HepG2 (cell line): ENCODE measurements around the gene XG. TPM values are rescaled to one million over a fixed set of nuclear protein-coding genes. Genes with fewer than 3 reads are reported as not detected.
A peak's percentile ranks its signal among the peaks of the same experiment; 100 is the strongest.

Source experiments
- ATAC-seq: fragments of 200-7000 bp; cut with Tn5 transposase; 3 replicates; pipeline ENCODE4 v1.9.1; 2020; ENCODE audit warnings: mild to moderate bottlenecking, moderate library complexity
- BruUV-seq: library from RNA; stranded (reverse); fragments of 400-500 nt; replicated peaks from 2 replicates; lab custom pipeline; 2021; lab: Mats Ljungman, UMichigan
- CTCF ChIA-PET: fragments of 300-600 bp; formaldehyde crosslinking; extraction: SDS; loops from one replicate; lab custom pipeline; 2021; ENCODE audit warnings: low total read pairs, inconsistent platforms, low intra/inter-chr PET ratio; lab: Yijun Ruan, JAX
- POLR2A ChIA-PET: fragments of 350-600 bp; sonication (Branson Sonifier 250); formaldehyde crosslinking; loops from one replicate; lab custom pipeline; 2020; ENCODE audit warnings: antibody characterized with exemption, inconsistent platforms; lab: Yijun Ruan, JAX
- DNase-seq: peaks from one replicate; pipeline ENCODE4 v3.0.0-alpha.2; 2015; ENCODE audit warnings: low spot score
- FAIRE-seq: peaks from 3 replicates; lab custom pipeline; 2011; peaks lifted over from hg19 to GRCh38; lab: Jason Lieb, UNC
- H2AFZ ChIP-seq: one replicate; pipeline ENCODE4 v1.6.1; 2011; ENCODE audit warnings: low read length, inconsistent platforms
- H3K27ac ChIP-seq: fragments of 300-600 bp; 3 replicates; pipeline ENCODE4 v1.8.0; 2011; ENCODE audit warnings: mixed run types, mild to moderate bottlenecking, mixed read lengths, low read length, inconsistent platforms; ENCODE audit not compliant: insufficient read depth; ENCODE audit errors: extremely low read length
- H3K27me3 ChIP-seq, 2 experiments: fragments of 200-600 bp in 1 of 2; 2 replicates in 1 of 2; 3 replicates in 1 of 2; pipeline versions ENCODE4 v1.6.0 to v1.8.0; 2011; ENCODE audit warnings: low read length in 2 of 2, mild to moderate bottlenecking in 2 of 2, moderate library complexity in 2 of 2, inconsistent platforms in 1 of 2; ENCODE audit not compliant: insufficient read depth in 2 of 2, control insufficient read depth in 1 of 2
- H3K36me3 ChIP-seq, 2 experiments: fragments of 200-600 bp in 1 of 2; replicated peaks in 1 of 2; 2 replicates in 1 of 2; 3 replicates in 1 of 2; pipeline versions ENCODE4 v1.5.1 to v1.8.0; 2011; ENCODE audit warnings: low read length in 2 of 2, inconsistent platforms in 1 of 2; ENCODE audit not compliant: insufficient read depth in 2 of 2, control insufficient read depth in 1 of 2
- H3K4me1 ChIP-seq: 2 replicates; pipeline ENCODE4 v1.5.1; 2012; ENCODE audit warnings: low read length, inconsistent platforms; ENCODE audit not compliant: insufficient read depth
- H3K4me2 ChIP-seq: 2 replicates; pipeline ENCODE4 v1.6.0; 2011; ENCODE audit warnings: low read depth, low read length, inconsistent platforms
- H3K4me3 ChIP-seq, 3 experiments: fragments of 200-600 bp in 1 of 3; sonication (generic), shearing (Covaris generic) in 1 of 3; replicated peaks in 1 of 3; 2 replicates each; pipeline ENCODE4 v1.5.1; 2011 to 2016; ENCODE audit warnings: low read length in 3 of 3, inconsistent platforms in 2 of 3, low read depth in 2 of 3, mild to moderate bottlenecking in 2 of 3, control low read depth in 1 of 3, mixed read lengths in 1 of 3; ENCODE audit not compliant: insufficient read depth in 1 of 3
- H3K79me2 ChIP-seq: one replicate; pipeline ENCODE4 v1.6.1; 2011; ENCODE audit warnings: low read length, inconsistent platforms; ENCODE audit not compliant: insufficient read depth
- H3K9ac ChIP-seq: 2 replicates; pipeline ENCODE4 v1.6.0; 2011; ENCODE audit warnings: mild to moderate bottlenecking, low read depth, low read length, inconsistent platforms; ENCODE audit not compliant: insufficient read depth
- H3K9me3 ChIP-seq: 2 replicates; pipeline ENCODE4 v1.5.1; 2012; ENCODE audit warnings: mild to moderate bottlenecking, low read length
- H4K20me1 ChIP-seq: 2 replicates; pipeline ENCODE4 v1.6.0; 2011; ENCODE audit warnings: inconsistent platforms, mild to moderate bottlenecking, low read length, moderate library complexity; ENCODE audit not compliant: insufficient read depth
- HNF4A ChIP-seq: sonication (generic); formaldehyde crosslinking; IDR thresholded peaks from 2 replicates; pipeline ENCODE4 v1.4.0; 2020; ENCODE audit warnings: missing genetic modification reagents
- NFKBIZ ChIP-seq: IDR thresholded peaks from 2 replicates; pipeline ENCODE4 v1.6.1; 2018; ENCODE audit warnings: missing genetic modification reagents, missing compliant biosample characterization
- SALL1 ChIP-seq: sonication (generic); formaldehyde crosslinking; IDR thresholded peaks from 2 replicates; pipeline ENCODE4 v1.8.0; 2022; ENCODE audit warnings: mild to moderate bottlenecking, missing genetic modification reagents
- SP5 ChIP-seq: IDR thresholded peaks from 2 replicates; pipeline ENCODE4 v1.6.1; 2016; ENCODE audit warnings: low read depth, borderline replicate concordance
- WGBS: methylation state at CpG from one replicate; pipeline ENCODE4 v1.1.6; 2017; ENCODE audit warnings: low lambda C conversion rate; 5-methylcytosine and 5-hydroxymethylcytosine counted together
- in situ Hi-C: cut with HindIII; loops from 2 replicates; pipeline ENCODE4 v1.10.0; 2017; ENCODE audit warnings: low pct_unique_long_range_greater_than_20kb; ENCODE audit not compliant: extremely low pct_ligation_motif_present
- intact Hi-C: fragments of 100-400 bp; cut with micrococcal nuclease; formaldehyde crosslinking; loops from one replicate; pipeline ENCODE4 v1.10.0; 2022; ENCODE audit not compliant: unreplicated experiment
- polyA plus RNA-seq, 8 experiments: library from polyadenylated mRNA; depleted of rRNA in 3 of 8; stranded (reverse) in 7 of 8; unstranded in 1 of 8; fragments of >200 nt; fragmentation: Illumina TruSeq in 4 of 8; extraction: Trizol in 4 of 8; gene quantifications; 2 replicates each; pipeline versions ENCODE4 v1.2.1 to v1.2.3, GENCODE V29; 2011 to 2016; ENCODE audit warnings: low read depth in 4 of 8, missing spikeins in 1 of 8, mixed read lengths in 1 of 8; ENCODE audit not compliant: insufficient read depth in 1 of 8
- total RNA-seq, 5 experiments: library from RNA; depleted of rRNA; stranded (reverse); fragments of >200 nt; fragmentation: Illumina TruSeq; extraction: Trizol; gene quantifications; 2 replicates each; pipeline ENCODE4 v1.2.3, GENCODE V29; 2016; ENCODE audit warnings: low read depth in 1 of 5
- TF ChIP-seq, protein P1 (sequence below): sonication (generic); formaldehyde crosslinking; conservative IDR thresholded peaks from 2 replicates; pipeline ENCODE4 v1.4.0; 2020; ENCODE audit warnings: mild to moderate bottlenecking, missing genetic modification reagents, moderate library complexity

XG gene
- total and polyA plus RNA-seq, 2 of the 13 experiments (the other 11 are each of a cell fraction or from before 2014, with no cell fraction given): not detected

DNA sequence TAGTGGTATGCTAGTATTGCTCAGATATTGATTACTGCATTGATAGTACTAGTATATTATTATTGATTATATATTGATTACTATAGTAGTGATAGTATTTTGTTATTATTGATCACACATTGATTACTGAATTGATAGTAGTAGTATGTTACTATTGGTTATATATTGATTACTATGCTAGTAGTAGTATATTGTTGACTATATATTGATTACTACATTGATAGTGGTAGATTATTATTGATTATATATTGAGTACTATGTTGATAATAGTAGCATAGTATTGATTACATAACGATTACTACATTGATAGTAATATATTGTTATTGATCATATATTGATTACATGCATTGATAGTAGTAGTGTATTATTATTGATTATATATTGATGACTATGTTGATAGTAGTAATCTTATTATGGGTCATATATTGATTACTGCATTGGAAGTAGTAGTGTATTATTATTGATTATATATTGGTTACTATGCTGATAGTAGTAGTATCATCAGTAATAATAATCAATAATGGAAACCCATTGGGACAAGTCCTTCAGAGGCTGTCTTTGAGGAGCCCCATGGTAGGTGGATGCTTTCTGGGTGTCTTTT is 107.5 kb downstream of the XG start (continued):
- TF ChIP-seq SP5 (no peak), NFKBIZ (CRISPR knock-in tag) (no peak)
- TF ChIP-seq, all 625 proteins: peak for 0

DNA sequence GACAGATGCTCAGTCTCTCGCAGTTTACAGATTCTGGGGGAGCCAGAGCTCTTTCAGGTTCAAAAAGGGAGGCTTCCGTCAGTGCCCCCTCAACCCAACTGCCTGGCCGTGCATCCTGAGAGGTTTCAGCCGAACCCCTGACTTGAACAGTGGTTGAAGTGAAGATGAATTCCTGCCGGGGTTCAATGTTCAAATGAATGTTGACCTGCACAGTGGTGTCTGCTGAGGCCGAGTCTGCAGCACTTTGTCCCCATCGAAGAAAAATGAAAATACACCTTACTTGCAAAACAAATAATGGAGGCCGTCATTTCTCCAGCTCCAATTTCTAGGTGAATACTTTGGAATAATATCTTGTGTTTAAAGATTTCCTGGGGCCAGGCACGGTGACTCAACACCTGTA is 110.6 kb downstream of the XG start:
- ChIA-PET CTCF (no interaction called here), POLR2A (no interaction called here)
- TF ChIP-seq SALL1 (CRISPR knock-in tag): peak; percentile 33; the same call in 1 of the 2 replicates
- peak; percentile 52 for TF ChIP-seq HNF4A (CRISPR knock-in tag)
- no peak for TF ChIP-seq SP5
- TF ChIP-seq, protein P1, sequence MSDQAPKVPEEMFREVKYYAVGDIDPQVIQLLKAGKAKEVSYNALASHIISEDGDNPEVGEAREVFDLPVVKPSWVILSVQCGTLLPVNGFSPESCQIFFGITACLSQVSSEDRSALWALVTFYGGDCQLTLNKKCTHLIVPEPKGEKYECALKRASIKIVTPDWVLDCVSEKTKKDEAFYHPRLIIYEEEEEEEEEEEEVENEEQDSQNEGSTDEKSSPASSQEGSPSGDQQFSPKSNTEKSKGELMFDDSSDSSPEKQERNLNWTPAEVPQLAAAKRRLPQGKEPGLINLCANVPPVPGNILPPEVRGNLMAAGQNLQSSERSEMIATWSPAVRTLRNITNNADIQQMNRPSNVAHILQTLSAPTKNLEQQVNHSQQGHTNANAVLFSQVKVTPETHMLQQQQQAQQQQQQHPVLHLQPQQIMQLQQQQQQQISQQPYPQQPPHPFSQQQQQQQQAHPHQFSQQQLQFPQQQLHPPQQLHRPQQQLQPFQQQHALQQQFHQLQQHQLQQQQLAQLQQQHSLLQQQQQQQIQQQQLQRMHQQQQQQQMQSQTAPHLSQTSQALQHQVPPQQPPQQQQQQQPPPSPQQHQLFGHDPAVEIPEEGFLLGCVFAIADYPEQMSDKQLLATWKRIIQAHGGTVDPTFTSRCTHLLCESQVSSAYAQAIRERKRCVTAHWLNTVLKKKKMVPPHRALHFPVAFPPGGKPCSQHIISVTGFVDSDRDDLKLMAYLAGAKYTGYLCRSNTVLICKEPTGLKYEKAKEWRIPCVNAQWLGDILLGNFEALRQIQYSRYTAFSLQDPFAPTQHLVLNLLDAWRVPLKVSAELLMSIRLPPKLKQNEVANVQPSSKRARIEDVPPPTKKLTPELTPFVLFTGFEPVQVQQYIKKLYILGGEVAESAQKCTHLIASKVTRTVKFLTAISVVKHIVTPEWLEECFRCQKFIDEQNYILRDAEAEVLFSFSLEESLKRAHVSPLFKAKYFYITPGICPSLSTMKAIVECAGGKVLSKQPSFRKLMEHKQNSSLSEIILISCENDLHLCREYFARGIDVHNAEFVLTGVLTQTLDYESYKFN (CRISPR knock-in tag): peak; percentile 32
- no TSS peak for BruUV-seq
- FAIRE-seq (peak; percentile 76), ATAC-seq (peak; percentile 77), DNase-seq (peak; percentile 7)
- Histone ChIP-seq H3K36me3 (peaks cover 0 to 18% of the 10 kb centered on the region in 2 experiments; a peak in 3 of 5 replicates), H3K4me2 (no peak overlapping the region), H4K20me1 (no peaks in the 10 kb centered on the region), H3K79me2 (no peaks in the 10 kb centered on the region), H3K4me1 (peaks cover 19% of the 10 kb centered on the region), H3K27me3 (no peaks in the 10 kb centered on the region), H3K4me3 (no peak overlapping the region), H3K27ac (peak overlapping the region; percentile 35), H3K9me3 (no peaks in the 10 kb centered on the region), H3K9ac (no peak overlapping the region), H2AFZ (no peak overlapping the region)
- in situ Hi-C loops: no loop called here
- 6% methylated on average over 5 of the region's 9 CpGs for WGBS
- intact Hi-C loops: no loop called here
